GM19467 (cell line): Measurements from ENCODE around the gene UBASH3B.
A peak's percentile ranks its signal among the peaks of the same experiment; 100 is the strongest.

Experiments
- ATAC-seq: cut with Tn5 transposase; IDR thresholded peaks from one replicate; pipeline ENCODE4 v1.9.1; 2021; ENCODE audit warnings: mild to moderate bottlenecking, moderate library complexity; ENCODE audit not compliant: unreplicated experiment

The UBASH3B gene

GRCh38 chr11:122646549-122647340 lies 8.8 kb upstream of the UBASH3B start:
- no peak for ATAC-seq

- no peak for ATAC-seq
Observed at GRCh38 chr11:122647736-122648275, 7.7 kb upstream of the UBASH3B start.

GRCh38 chr11:122649116-122649515 lies 6.4 kb upstream of the UBASH3B start:
- no peak for ATAC-seq

- no peak for ATAC-seq
Observed at GRCh38 chr11:122650619-122651018, 4.9 kb upstream of the UBASH3B start.

GRCh38 chr11:122652495-122652894 lies 3.0 kb upstream of the UBASH3B start:
- no peak for ATAC-seq

- no peak for ATAC-seq
Observed at GRCh38 chr11:122653916-122654585, 1.5 kb upstream of the UBASH3B start.

- peak; percentile 43 for ATAC-seq
Observed at GRCh38 chr11:122656073-122656630, 630 bp downstream of the UBASH3B start.

GRCh38 chr11:122656631-122657101 lies 1.1 kb downstream of the UBASH3B start:
- peak; percentile 16 for ATAC-seq

GRCh38 chr11:122659676-122660554 lies 4.4 kb downstream of the UBASH3B start:
- ATAC-seq, result no peak

- no peak for ATAC-seq
Observed at GRCh38 chr11:122661182-122661945, 5.8 kb downstream of the UBASH3B start.

GRCh38 chr11:122663056-122663740 lies 7.7 kb downstream of the UBASH3B start:
- ATAC-seq, result no peak

GRCh38 chr11:122663764-122664163 lies 8.2 kb downstream of the UBASH3B start:
- no peak for ATAC-seq

- ATAC-seq, result no peak
Observed at GRCh38 chr11:122664188-122664587, 8.7 kb downstream of the UBASH3B start.

GRCh38 chr11:122665861-122666260 lies 10.3 kb downstream of the UBASH3B start:
- no peak for ATAC-seq

GRCh38 chr11:122666743-122667142 lies 11.2 kb downstream of the UBASH3B start:
- no peak for ATAC-seq

GRCh38 chr11:122668562-122669090 lies 13.1 kb downstream of the UBASH3B start:
- ATAC-seq, result no peak

- no peak for ATAC-seq
Observed at GRCh38 chr11:122670131-122670530, 14.6 kb downstream of the UBASH3B start.

- no peak for ATAC-seq
Observed at GRCh38 chr11:122671400-122671891, 15.9 kb downstream of the UBASH3B start.

- ATAC-seq, result no peak
Observed at GRCh38 chr11:122672892-122673291, 17.4 kb downstream of the UBASH3B start.
